HepG2 (cell line): ENCODE data around the gene RGS10. TPM values are rescaled to one million over a fixed set of nuclear protein-coding genes. Genes with fewer than 3 reads are reported as not detected.

Experiments used
- ATAC-seq: fragments of 200-7000 bp; cut with Tn5 transposase; 3 replicates; pipeline ENCODE4 v1.9.1; 2020; ENCODE audit warnings: mild to moderate bottlenecking, moderate library complexity
- BruUV-seq: library from RNA; stranded (reverse); fragments of 400-500 nt; replicated peaks from 2 replicates; lab custom pipeline; 2021; lab: Mats Ljungman, UMichigan
- CTCF ChIA-PET: fragments of 300-600 bp; formaldehyde crosslinking; extraction: SDS; loops from one replicate; lab custom pipeline; 2021; ENCODE audit warnings: low total read pairs, inconsistent platforms, low intra/inter-chr PET ratio; lab: Yijun Ruan, JAX
- POLR2A ChIA-PET: fragments of 350-600 bp; sonication (Branson Sonifier 250); formaldehyde crosslinking; loops from one replicate; lab custom pipeline; 2020; ENCODE audit warnings: antibody characterized with exemption, inconsistent platforms; lab: Yijun Ruan, JAX
- DNase-seq: peaks from one replicate; pipeline ENCODE4 v3.0.0-alpha.2; 2015; ENCODE audit warnings: low spot score
- FAIRE-seq: peaks from 3 replicates; lab custom pipeline; 2011; peaks lifted over from hg19 to GRCh38; lab: Jason Lieb, UNC
- H2AFZ ChIP-seq: one replicate; pipeline ENCODE4 v1.6.1; 2011; ENCODE audit warnings: low read length, inconsistent platforms
- H3K27ac ChIP-seq: fragments of 300-600 bp; 3 replicates; pipeline ENCODE4 v1.8.0; 2011; ENCODE audit warnings: mixed run types, mild to moderate bottlenecking, mixed read lengths, low read length, inconsistent platforms; ENCODE audit not compliant: insufficient read depth; ENCODE audit errors: extremely low read length
- H3K27me3 ChIP-seq, 2 experiments: fragments of 200-600 bp in 1 of 2; 2 replicates in 1 of 2; 3 replicates in 1 of 2; pipeline versions ENCODE4 v1.6.0 to v1.8.0; 2011; ENCODE audit warnings: low read length in 2 of 2, mild to moderate bottlenecking in 2 of 2, moderate library complexity in 2 of 2, inconsistent platforms in 1 of 2; ENCODE audit not compliant: insufficient read depth in 2 of 2, control insufficient read depth in 1 of 2
- H3K36me3 ChIP-seq, 2 experiments: fragments of 200-600 bp in 1 of 2; replicated peaks in 1 of 2; 2 replicates in 1 of 2; 3 replicates in 1 of 2; pipeline versions ENCODE4 v1.5.1 to v1.8.0; 2011; ENCODE audit warnings: low read length in 2 of 2, inconsistent platforms in 1 of 2; ENCODE audit not compliant: insufficient read depth in 2 of 2, control insufficient read depth in 1 of 2
- H3K4me1 ChIP-seq: 2 replicates; pipeline ENCODE4 v1.5.1; 2012; ENCODE audit warnings: low read length, inconsistent platforms; ENCODE audit not compliant: insufficient read depth
- H3K4me2 ChIP-seq: 2 replicates; pipeline ENCODE4 v1.6.0; 2011; ENCODE audit warnings: low read depth, low read length, inconsistent platforms
- H3K4me3 ChIP-seq, 3 experiments: fragments of 200-600 bp in 1 of 3; sonication (generic), shearing (Covaris generic) in 1 of 3; replicated peaks in 1 of 3; 2 replicates each; pipeline ENCODE4 v1.5.1; 2011 to 2016; ENCODE audit warnings: low read length in 3 of 3, inconsistent platforms in 2 of 3, low read depth in 2 of 3, mild to moderate bottlenecking in 2 of 3, control low read depth in 1 of 3, mixed read lengths in 1 of 3; ENCODE audit not compliant: insufficient read depth in 1 of 3
- H3K79me2 ChIP-seq: one replicate; pipeline ENCODE4 v1.6.1; 2011; ENCODE audit warnings: low read length, inconsistent platforms; ENCODE audit not compliant: insufficient read depth
- H3K9ac ChIP-seq: 2 replicates; pipeline ENCODE4 v1.6.0; 2011; ENCODE audit warnings: mild to moderate bottlenecking, low read depth, low read length, inconsistent platforms; ENCODE audit not compliant: insufficient read depth
- H3K9me3 ChIP-seq: 2 replicates; pipeline ENCODE4 v1.5.1; 2012; ENCODE audit warnings: mild to moderate bottlenecking, low read length
- H4K20me1 ChIP-seq: 2 replicates; pipeline ENCODE4 v1.6.0; 2011; ENCODE audit warnings: inconsistent platforms, mild to moderate bottlenecking, low read length, moderate library complexity; ENCODE audit not compliant: insufficient read depth
- DR1 ChIP-seq: sonication (generic); formaldehyde crosslinking; IDR thresholded peaks from 2 replicates; pipeline ENCODE4 v1.8.0; 2021; ENCODE audit warnings: mild to moderate bottlenecking, missing genetic modification reagents, inconsistent platforms
- FOSL2 ChIP-seq: sonication (generic); formaldehyde crosslinking; IDR thresholded peaks from 2 replicates; pipeline ENCODE4 v1.4.0; 2020; ENCODE audit warnings: missing genetic modification reagents
- KDM2A ChIP-seq: sonication (generic); formaldehyde crosslinking; IDR thresholded peaks from 2 replicates; pipeline ENCODE4 v1.4.0; 2020; ENCODE audit warnings: low read depth, missing genetic modification reagents, borderline replicate concordance
- MYNN ChIP-seq: sonication (generic); formaldehyde crosslinking; IDR thresholded peaks from 2 replicates; pipeline ENCODE4 v1.4.0; 2020; ENCODE audit warnings: mild to moderate bottlenecking, low read depth, missing genetic modification reagents
- SAP130 ChIP-seq: IDR thresholded peaks from 2 replicates; pipeline ENCODE4 v1.6.1; 2016; ENCODE audit warnings: low read depth
- SUZ12 ChIP-seq: fragments of 150-350 bp; IDR thresholded peaks from 2 replicates; pipeline ENCODE4 v1.6.1; 2014; ENCODE audit warnings: low read depth, low read length
- TBX3 ChIP-seq: fragments of 450-650 bp; IDR thresholded peaks from 2 replicates; pipeline ENCODE4 v1.6.1; 2017; ENCODE audit warnings: antibody characterized with exemption, mild to moderate bottlenecking, inconsistent platforms, borderline replicate concordance
- ZBTB46 ChIP-seq: sonication (generic); formaldehyde crosslinking; IDR thresholded peaks from 2 replicates; pipeline ENCODE4 v1.4.0; 2020; ENCODE audit warnings: mild to moderate bottlenecking, missing genetic modification reagents, borderline replicate concordance
- ZNF33A ChIP-seq: sonication (generic); formaldehyde crosslinking; IDR thresholded peaks from 2 replicates; pipeline ENCODE4 v1.5.1; 2020; ENCODE audit warnings: missing genetic modification reagents, mild to moderate bottlenecking, moderate library complexity, borderline replicate concordance
- ZNF446 ChIP-seq: sonication (generic); formaldehyde crosslinking; IDR thresholded peaks from 2 replicates; pipeline ENCODE4 v1.5.0; 2020; ENCODE audit warnings: mild to moderate bottlenecking, missing genetic modification reagents
- ZNF501 ChIP-seq: sonication (generic); formaldehyde crosslinking; IDR thresholded peaks from 2 replicates; pipeline ENCODE4 v1.5.1; 2020; ENCODE audit warnings: mild to moderate bottlenecking, moderate library complexity, missing genetic modification reagents
- ZNF75D ChIP-seq: sonication (generic); formaldehyde crosslinking; IDR thresholded peaks from 2 replicates; pipeline ENCODE4 v1.8.1; 2023; ENCODE audit warnings: missing genetic modification reagents, mild to moderate bottlenecking, borderline replicate concordance
- ZNF780A ChIP-seq: sonication (generic); formaldehyde crosslinking; IDR thresholded peaks from 2 replicates; pipeline ENCODE4 v1.8.0; 2022; ENCODE audit warnings: mild to moderate bottlenecking, missing genetic modification reagents, moderate library complexity
- WGBS: methylation state at CpG from one replicate; pipeline ENCODE4 v1.1.6; 2017; ENCODE audit warnings: low lambda C conversion rate; 5-methylcytosine and 5-hydroxymethylcytosine counted together
- in situ Hi-C: cut with HindIII; loops from 2 replicates; pipeline ENCODE4 v1.10.0; 2017; ENCODE audit warnings: low pct_unique_long_range_greater_than_20kb; ENCODE audit not compliant: extremely low pct_ligation_motif_present
- intact Hi-C: fragments of 100-400 bp; cut with micrococcal nuclease; formaldehyde crosslinking; loops from one replicate; pipeline ENCODE4 v1.10.0; 2022; ENCODE audit not compliant: unreplicated experiment
- polyA plus RNA-seq, 8 experiments: library from polyadenylated mRNA; depleted of rRNA in 3 of 8; stranded (reverse) in 7 of 8; unstranded in 1 of 8; fragments of >200 nt; fragmentation: Illumina TruSeq in 4 of 8; extraction: Trizol in 4 of 8; gene quantifications; 2 replicates each; pipeline versions ENCODE4 v1.2.1 to v1.2.3, GENCODE V29; 2011 to 2016; ENCODE audit warnings: low read depth in 4 of 8, missing spikeins in 1 of 8, mixed read lengths in 1 of 8; ENCODE audit not compliant: insufficient read depth in 1 of 8
- total RNA-seq, 5 experiments: library from RNA; depleted of rRNA; stranded (reverse); fragments of >200 nt; fragmentation: Illumina TruSeq; extraction: Trizol; gene quantifications; 2 replicates each; pipeline ENCODE4 v1.2.3, GENCODE V29; 2016; ENCODE audit warnings: low read depth in 1 of 5
- TF ChIP-seq, protein P1 (sequence below): sonication (generic); formaldehyde crosslinking; IDR thresholded peaks from 2 replicates; pipeline ENCODE4 v1.4.0; 2020; ENCODE audit warnings: missing genetic modification reagents
- TF ChIP-seq, protein P2 (sequence below): sonication (generic); formaldehyde crosslinking; IDR thresholded peaks from 2 replicates; pipeline ENCODE4 v1.4.0; 2020; ENCODE audit warnings: mild to moderate bottlenecking, missing genetic modification reagents

The RGS10 gene
- total and polyA plus RNA-seq, 2 of the 13 experiments (the other 11 are each of a cell fraction or from before 2014, with no cell fraction given) = 1.7 to 5.1 TPM

DNA sequence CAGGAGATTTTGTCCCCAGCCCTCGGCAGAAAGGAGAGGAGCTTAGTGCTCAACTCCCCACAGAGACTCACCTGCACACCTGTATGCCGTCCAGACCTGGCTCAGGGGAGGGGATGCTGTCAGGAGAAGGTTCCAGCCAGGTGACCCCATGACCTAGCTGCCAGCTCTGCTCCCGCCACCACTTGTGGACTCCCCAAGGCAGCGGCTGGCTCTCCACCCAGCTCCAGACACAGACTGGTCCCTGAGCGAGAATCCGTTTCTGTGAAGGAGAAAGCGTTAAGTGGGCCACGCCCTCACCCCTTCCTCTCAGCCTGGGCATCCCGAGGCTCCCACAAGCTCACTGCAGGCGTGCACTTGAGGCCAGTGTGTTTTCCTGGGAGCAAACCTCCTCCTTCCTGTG, 76.4 kb downstream of the RGS10 start:
- no peak for FAIRE-seq
- in situ Hi-C loops = no loop called here
- CTCF ChIA-PET = no interaction called here

More for the DNA sequence above, 76.4 kb downstream of the RGS10 start:
- Histone ChIP-seq H3K27ac (no peak overlapping the region), H3K9ac (no peak overlapping the region), H3K4me1 (peaks cover 12% of the 10 kb centered on the region), H2AFZ (no peak overlapping the region), H3K36me3 (no peaks in the 10 kb centered on the region), H3K4me2 (no peak overlapping the region), H4K20me1 (no peaks in the 10 kb centered on the region), H3K4me3 (no peak overlapping the region), H3K9me3 (no peaks in the 10 kb centered on the region), H3K27me3 (peaks cover 0 to 39% of the 10 kb centered on the region in 2 experiments; a peak in 4 of 5 replicates), H3K79me2 (no peaks in the 10 kb centered on the region)
- POLR2A ChIA-PET = no interaction called here
- 15% methylated on average over 4 of the region's 10 CpGs for WGBS
- ATAC-seq (no peak), DNase-seq (no peak)
- TF ChIP-seq TBX3 (no peak), ZNF501 (CRISPR knock-in tag) (no peak), ZNF75D (CRISPR knock-in tag) (no peak), ZBTB46 (CRISPR knock-in tag) (no peak), MYNN (no peak), SUZ12 (no peak), ZNF780A (CRISPR knock-in tag) (no peak), FOSL2 (CRISPR knock-in tag) (no peak), SAP130 (CRISPR knock-in tag) (no peak), ZNF446 (no peak), ZNF33A (CRISPR knock-in tag) (no peak), KDM2A (no peak), DR1 (CRISPR knock-in tag) (no peak)
- TF ChIP-seq, protein P1, sequence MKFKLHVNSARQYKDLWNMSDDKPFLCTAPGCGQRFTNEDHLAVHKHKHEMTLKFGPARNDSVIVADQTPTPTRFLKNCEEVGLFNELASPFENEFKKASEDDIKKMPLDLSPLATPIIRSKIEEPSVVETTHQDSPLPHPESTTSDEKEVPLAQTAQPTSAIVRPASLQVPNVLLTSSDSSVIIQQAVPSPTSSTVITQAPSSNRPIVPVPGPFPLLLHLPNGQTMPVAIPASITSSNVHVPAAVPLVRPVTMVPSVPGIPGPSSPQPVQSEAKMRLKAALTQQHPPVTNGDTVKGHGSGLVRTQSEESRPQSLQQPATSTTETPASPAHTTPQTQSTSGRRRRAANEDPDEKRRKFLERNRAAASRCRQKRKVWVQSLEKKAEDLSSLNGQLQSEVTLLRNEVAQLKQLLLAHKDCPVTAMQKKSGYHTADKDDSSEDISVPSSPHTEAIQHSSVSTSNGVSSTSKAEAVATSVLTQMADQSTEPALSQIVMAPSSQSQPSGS = no peak
- TF ChIP-seq, protein P2, sequence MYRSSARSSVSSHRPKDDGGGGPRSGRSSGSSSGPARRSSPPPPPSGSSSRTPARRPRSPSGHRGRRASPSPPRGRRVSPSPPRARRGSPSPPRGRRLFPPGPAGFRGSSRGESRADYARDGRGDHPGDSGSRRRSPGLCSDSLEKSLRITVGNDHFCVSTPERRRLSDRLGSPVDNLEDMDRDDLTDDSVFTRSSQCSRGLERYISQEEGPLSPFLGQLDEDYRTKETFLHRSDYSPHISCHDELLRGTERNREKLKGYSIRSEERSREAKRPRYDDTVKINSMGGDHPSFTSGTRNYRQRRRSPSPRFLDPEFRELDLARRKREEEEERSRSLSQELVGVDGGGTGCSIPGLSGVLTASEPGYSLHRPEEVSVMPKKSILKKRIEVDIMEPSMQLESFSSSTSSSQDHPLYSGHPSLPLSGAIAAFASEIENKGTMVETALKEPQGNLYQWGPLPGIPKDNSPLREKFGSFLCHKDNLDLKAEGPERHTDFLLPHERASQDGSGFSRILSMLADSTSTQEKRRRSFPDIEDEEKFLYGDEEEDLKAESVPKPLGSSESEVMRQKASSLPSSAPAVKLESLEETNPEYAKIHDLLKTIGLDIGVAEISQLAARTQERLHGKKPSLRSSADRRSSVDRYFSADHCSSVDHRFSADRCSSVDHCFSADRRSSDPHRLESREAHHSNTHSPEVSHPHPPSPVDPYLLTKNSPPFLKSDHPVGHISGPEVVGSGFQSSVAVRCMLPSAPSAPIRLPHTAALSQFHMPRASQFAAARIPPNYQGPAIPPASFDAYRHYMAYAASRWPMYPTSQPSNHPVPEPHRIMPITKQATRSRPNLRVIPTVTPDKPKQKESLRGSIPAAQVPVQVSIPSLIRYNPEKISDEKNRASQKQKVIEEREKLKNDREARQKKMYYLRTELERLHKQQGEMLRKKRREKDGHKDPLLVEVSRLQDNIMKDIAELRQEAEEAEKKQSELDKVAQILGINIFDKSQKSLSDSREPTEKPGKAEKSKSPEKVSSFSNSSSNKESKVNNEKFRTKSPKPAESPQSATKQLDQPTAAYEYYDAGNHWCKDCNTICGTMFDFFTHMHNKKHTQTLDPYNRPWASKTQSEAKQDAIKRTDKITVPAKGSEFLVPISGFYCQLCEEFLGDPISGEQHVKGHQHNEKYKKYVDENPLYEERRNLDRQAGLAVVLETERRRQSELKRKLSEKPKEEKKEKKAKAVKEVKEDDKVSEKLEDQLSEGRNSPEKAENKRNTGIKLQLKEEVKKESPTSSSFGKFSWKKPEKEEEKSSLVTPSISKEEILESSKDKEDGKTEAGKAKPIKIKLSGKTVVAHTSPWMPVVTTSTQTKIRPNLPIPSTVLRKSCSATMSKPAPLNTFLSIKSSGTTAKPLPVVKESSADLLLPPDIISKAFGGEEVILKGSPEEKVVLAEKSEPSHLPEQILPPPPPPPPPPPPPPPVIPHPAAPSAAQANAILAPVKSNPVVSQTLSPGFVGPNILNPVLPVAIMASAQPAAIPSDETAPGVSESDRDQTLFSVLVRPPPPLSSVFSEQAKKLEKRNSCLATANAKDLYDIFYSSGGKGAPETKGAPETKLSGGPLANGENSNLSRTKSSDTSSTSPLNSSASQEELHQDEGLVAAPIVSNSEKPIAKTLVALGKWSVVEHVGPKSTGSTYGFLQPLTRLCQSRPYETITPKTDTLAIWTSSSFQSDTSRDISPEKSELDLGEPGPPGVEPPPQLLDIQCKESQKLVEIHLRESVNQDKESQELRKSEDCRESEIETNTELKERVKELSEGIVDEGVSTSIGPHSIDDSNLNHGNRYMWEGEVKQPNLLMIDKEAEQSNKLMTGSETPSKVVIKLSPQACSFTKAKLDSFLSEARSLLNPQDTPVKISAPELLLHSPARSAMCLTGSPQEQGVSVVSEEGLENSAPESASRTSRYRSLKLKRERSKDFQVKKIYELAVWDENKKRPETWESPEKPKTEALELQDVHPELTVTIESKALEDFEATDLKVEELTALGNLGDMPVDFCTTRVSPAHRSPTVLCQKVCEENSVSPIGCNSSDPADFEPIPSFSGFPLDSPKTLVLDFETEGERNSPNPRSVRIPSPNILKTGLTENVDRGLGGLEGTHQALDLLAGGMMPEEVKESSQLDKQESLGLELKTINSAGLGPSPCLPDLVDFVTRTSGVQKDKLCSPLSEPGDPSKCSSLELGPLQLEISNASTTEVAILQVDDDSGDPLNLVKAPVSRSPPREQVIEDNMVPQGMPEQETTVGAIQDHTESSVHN (CRISPR knock-in tag) = no peak
- intact Hi-C loops = no loop called here
- no TSS peak for BruUV-seq
